Measurements from ENCODE around the gene MIF.
"Not testable (repeated sequence)": the region's sequence is repeated elsewhere in the genome, so short reads cannot be mapped to it uniquely, and the experiment has no call there.

GRCh38 chr22:23920267-23920611 is 26.1 kb downstream of the MIF start:
- TF ChIP-seq REST (IDR thresholded peaks at IDR 0.05): peak; percentile 12
- not testable (repeated sequence) for TF ChIP-seq CTCF (IDR thresholded peaks at IDR 0.05; ENCODE audit: low read depth, low read length, missing input control); MAX (IDR thresholded peaks at IDR 0.05); ATF3 (IDR thresholded peaks at IDR 0.05); YY1 (IDR thresholded peaks at IDR 0.05); ZBTB33 (IDR thresholded peaks at IDR 0.05); TAF1 (conservative IDR thresholded peaks at IDR 0.05); JUND (IDR thresholded peaks at IDR 0.05); EGR1 (IDR thresholded peaks at IDR 0.05; ENCODE audit: low read depth in 2 of 2); HNF4G (IDR thresholded peaks at IDR 0.05); FOXA1 (IDR thresholded peaks at IDR 0.05); GABPA (IDR thresholded peaks at IDR 0.05 in 1 of 2, conservative IDR thresholded peaks at IDR 0.05 in 1 of 2)
- peak; percentile 47 for TF ChIP-seq SP1 (IDR thresholded peaks at IDR 0.05)
- peak in 1 of 2 donors; percentile 5 for TF ChIP-seq RAD21 (IDR thresholded peaks at IDR 0.05)

Measured in liver (tissue), 3 donors.